Spinal cord (tissue), 10 donors: Measurements from ENCODE around the gene CKAP2L. TPM values are rescaled to one million over a fixed set of nuclear protein-coding genes. Genes with fewer than 3 reads are reported as not detected.

Source experiments
- DNase-seq, 6 donors: peaks; one replicate each; pipeline versions ENCODE4 v3.0.0 to v3.0.0-alpha.2; 2013 to 2015; ENCODE audit warnings: low spot score in 6 of 6, low read depth in 4 of 6
- H3K27ac ChIP-seq: one replicate; pipeline ENCODE4 v1.5.1; 2013; ENCODE audit warnings: low read depth, low read length, control low read depth
- H3K27me3 ChIP-seq: one replicate; pipeline ENCODE4 v1.6.1; 2013; ENCODE audit warnings: low read length; ENCODE audit not compliant: control insufficient read depth, insufficient read depth
- H3K36me3 ChIP-seq: one replicate; pipeline ENCODE4 v1.6.1; 2013; ENCODE audit warnings: low read length; ENCODE audit not compliant: control insufficient read depth, insufficient read depth
- H3K4me1 ChIP-seq: one replicate; pipeline ENCODE4 v1.6.1; 2013; ENCODE audit warnings: low read length; ENCODE audit not compliant: control insufficient read depth, insufficient read depth
- H3K4me3 ChIP-seq: one replicate; pipeline ENCODE4 v1.5.1; 2013; ENCODE audit warnings: low read depth, low read length, control low read depth
- H3K9me3 ChIP-seq: one replicate; pipeline ENCODE4 v1.6.1; 2013; ENCODE audit warnings: low read length; ENCODE audit not compliant: control insufficient read depth, insufficient read depth
- WGBS: methylation state at CpG from one replicate; pipeline ENCODE4 v1.1.5; 2013; ENCODE audit warnings: missing lambda C conversion rate; ENCODE audit not compliant: insufficient coverage; 5-methylcytosine and 5-hydroxymethylcytosine counted together
- polyA plus RNA-seq, 2 donors: library from polyadenylated mRNA; unstranded; fragments of 120-200 nt; gene quantifications; one replicate each; pipeline ENCODE4 v1.2.1, GENCODE V29; 2013; ENCODE audit not compliant: insufficient read length in 2 of 2
- total RNA-seq, 2 donors: library from RNA; depleted of rRNA in 1 of 2; stranded (reverse); fragments of 120-200 nt in 1 of 2; fragments of >200 nt in 1 of 2; gene quantifications; one replicate each; pipeline versions ENCODE4 v1.2.3 to v1.2.4, GENCODE V29; 2013 to 2014
- donor health status: healthy.

Gene CKAP2L
- total and polyA plus RNA-seq, 4 donors: 6.0 to 8.6 (median 7.4) TPM

DNA sequence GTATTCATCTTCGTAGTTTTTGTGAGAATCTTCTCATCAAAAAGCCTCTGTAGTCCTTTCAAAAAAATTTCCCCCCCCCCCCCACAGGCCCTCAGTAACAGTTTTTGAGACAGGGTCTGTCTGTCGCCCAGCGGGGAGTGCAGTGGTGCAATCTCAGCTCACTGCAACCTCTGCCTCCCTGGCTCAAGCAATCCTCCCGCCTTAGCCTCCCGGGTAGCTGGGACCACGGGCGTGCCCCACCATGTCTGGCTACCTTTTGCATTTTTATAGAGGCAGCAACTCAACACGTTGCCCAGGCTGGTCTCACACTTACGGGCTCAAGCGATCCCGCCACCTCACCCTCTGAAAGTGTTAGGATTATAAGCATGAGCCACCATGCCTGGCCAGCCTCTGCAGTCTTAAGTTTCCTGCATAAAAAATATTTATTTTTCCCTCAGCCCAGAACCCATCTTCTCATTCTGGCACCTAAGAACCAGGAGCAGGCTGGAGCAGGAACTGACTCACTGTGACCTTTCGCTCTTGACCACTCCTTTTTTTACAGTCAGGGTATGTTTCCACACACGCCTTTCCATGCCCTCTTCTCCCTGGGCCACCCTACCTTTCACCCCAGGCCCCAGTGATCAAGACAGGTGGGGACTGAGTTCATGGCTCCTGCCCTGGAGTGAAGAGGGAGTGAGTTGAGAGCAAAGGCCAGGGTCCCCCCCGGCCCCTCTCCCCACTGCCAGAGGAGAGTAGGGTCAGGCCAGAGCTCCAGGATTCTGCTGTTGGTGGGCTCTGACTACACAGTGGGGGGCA lies 76.1 kb downstream of the CKAP2L start:
- H3K27me3 ChIP-seq: no peaks in the 10 kb centered on the region
- no peak for DNase-seq
- H3K36me3 ChIP-seq: no peaks in the 10 kb centered on the region
- H3K27ac ChIP-seq: no peak overlapping the region
- H3K4me1 ChIP-seq: peaks cover 4% of the 10 kb centered on the region
- WGBS: 91% methylated on average over 12 of the region's 14 CpGs
- no peak overlapping the region for H3K4me3 ChIP-seq
- H3K9me3 ChIP-seq: no peaks in the 10 kb centered on the region

DNA sequence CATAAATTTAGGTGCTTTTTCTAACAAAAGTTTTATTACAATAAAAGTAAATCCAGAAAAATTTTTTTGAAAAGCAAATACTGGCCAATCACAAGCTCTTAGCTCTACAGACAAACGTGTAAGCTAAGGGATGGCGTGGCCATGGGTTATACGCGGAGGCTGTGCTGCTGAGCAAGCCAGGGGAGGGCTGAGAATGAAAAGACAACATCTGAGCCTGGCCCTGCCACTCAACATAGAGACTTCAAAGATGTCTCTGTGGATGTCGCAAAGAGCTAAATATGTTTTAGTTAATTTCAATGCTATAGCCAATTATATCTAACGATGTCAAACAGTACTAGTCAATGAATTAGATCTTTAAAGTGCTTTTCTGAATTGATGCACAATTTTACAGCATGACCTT lies 76.9 kb downstream of the CKAP2L start:
- DNase-seq: no peak
- WGBS: 75% methylated on average over 4 of the region's 6 CpGs
- H3K4me3 ChIP-seq: no peak overlapping the region
- no peaks in the 10 kb centered on the region for H3K27me3 ChIP-seq
- no peak overlapping the region for H3K27ac ChIP-seq
- H3K4me1 ChIP-seq: no peaks in the 10 kb centered on the region
- no peaks in the 10 kb centered on the region for H3K36me3 ChIP-seq
- no peaks in the 10 kb centered on the region for H3K9me3 ChIP-seq

Other genes with a start within 250 kb of the CKAP2L start
- gene POLR1B, start 222.1 kb downstream of the CKAP2L start, total RNA-seq: 10 to 100 TPM; 17.7 to 27.5 TPM
- gene POLR1B, start 222.1 kb downstream of the CKAP2L start, polyA plus RNA-seq: 10 to 100 TPM; 15.1 to 16.4 TPM
- gene CHCHD5, start 180.0 kb downstream of the CKAP2L start, total RNA-seq: 10 to 100 TPM in 1 of 2 donors, 1 to 10 TPM in 1; 5.3 to 22.8 TPM
- 10 to 100 TPM; 29.1 to 30.3 TPM for gene CHCHD5, start 180.0 kb downstream of the CKAP2L start, polyA plus RNA-seq
- gene SLC20A1, start 118.7 kb downstream of the CKAP2L start, total RNA-seq: 10 to 100 TPM; 33.0 to 47.2 TPM
- gene SLC20A1, start 118.7 kb downstream of the CKAP2L start, polyA plus RNA-seq: 10 to 100 TPM; 38.3 to 43.3 TPM
- under 1 TPM in 1 of 2 donors, not detected in 1; 0.10 TPM for gene NT5DC4, start 43.6 kb downstream of the CKAP2L start, total RNA-seq
- not detected for gene NT5DC4, start 43.6 kb downstream of the CKAP2L start, polyA plus RNA-seq
- under 1 TPM; 0.55 to 0.99 TPM for gene IL1A, start 19.9 kb upstream of the CKAP2L start, total RNA-seq
- gene IL1A, start 19.9 kb upstream of the CKAP2L start, polyA plus RNA-seq: under 1 TPM; 0.55 to 0.59 TPM
- gene IL1B, start 72.2 kb upstream of the CKAP2L start, total RNA-seq: 1 to 10 TPM; 1.5 to 1.7 TPM
- 1 to 10 TPM; 1.7 to 3.3 TPM for gene IL1B, start 72.2 kb upstream of the CKAP2L start, polyA plus RNA-seq
- under 1 TPM in 1 of 2 donors, not detected in 1; 0.28 TPM for gene IL37, start 146.6 kb upstream of the CKAP2L start, total RNA-seq
- not detected for gene IL37, start 146.6 kb upstream of the CKAP2L start, polyA plus RNA-seq
- gene IL36G, start 213.4 kb upstream of the CKAP2L start, total RNA-seq: under 1 TPM in 1 of 2 donors, not detected in 1; 0.28 TPM
- gene IL36G, start 213.4 kb upstream of the CKAP2L start, polyA plus RNA-seq: under 1 TPM; 0.18 to 0.29 TPM
- not detected for gene IL36A, start 240.8 kb upstream of the CKAP2L start, total RNA-seq
- gene IL36A, start 240.8 kb upstream of the CKAP2L start, polyA plus RNA-seq: not detected